Activated naive CD4-positive, alpha-beta T cell treated with anti-CD3 and anti-CD28 coated beads, Interleukin-2, amount 50 U/mL, for 24 hours (primary cell): Measurements from ENCODE around the gene GTF3C1.
A peak's percentile ranks its signal among the peaks of the same experiment; 100 is the strongest.

Experiments
- H3K27ac Mint-ChIP-seq: one replicate; pipeline ENCODE4 v1.8.0; 2021; ENCODE audit warnings: mild to moderate bottlenecking, mixed read lengths
- H3K27me3 Mint-ChIP-seq: one replicate; pipeline ENCODE4 v1.8.0; 2021; ENCODE audit warnings: mixed read lengths
- H3K36me3 Mint-ChIP-seq: one replicate; pipeline ENCODE4 v1.8.0; 2021; ENCODE audit warnings: mixed read lengths
- H3K4me1 Mint-ChIP-seq: one replicate; pipeline ENCODE4 v1.8.0; 2021; ENCODE audit warnings: mixed read lengths
- H3K4me3 Mint-ChIP-seq: one replicate; pipeline ENCODE4 v1.8.0; 2021; ENCODE audit warnings: mild to moderate bottlenecking, mixed read lengths
- H3K9me3 Mint-ChIP-seq: one replicate; pipeline ENCODE4 v1.8.0; 2021; ENCODE audit warnings: mixed read lengths

Gene GTF3C1

DNA sequence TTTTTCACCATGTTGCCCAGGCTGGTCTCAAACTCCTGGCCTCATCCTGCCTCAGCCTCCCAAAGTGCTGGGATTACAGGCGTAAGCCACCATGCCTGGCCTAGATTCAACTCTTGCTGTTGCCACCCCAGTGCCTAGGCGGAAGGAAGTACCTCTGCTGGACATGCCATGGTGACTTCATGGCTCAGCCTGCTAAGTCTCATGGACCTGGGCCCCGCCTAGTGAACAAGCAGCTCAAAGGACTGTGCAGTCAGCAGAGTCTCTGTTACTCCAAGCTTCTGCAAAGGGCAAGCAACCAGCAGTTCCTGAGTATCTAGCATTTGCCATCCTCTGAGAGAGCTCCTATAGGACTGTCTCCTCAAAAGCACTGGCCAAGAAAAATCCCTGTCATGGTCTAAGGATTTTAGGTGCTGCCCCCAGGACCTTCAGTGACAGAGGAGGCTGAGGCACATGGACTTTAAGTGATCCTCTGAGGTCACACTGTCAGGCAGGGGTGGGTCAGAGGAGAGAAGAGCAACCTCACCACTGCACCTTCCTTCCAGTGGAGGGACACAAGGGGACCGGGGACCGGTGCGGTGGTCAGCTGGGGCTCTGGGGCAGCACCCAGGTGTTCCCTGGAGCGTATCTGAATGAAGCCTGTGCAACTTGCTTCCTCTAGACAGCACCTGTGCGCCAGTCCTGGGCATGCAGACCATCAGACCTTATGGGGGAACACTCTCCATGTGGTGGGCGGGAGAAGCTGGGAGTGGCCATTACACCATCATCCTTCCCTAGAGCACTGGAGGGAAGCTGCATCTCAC, 76.4 kb downstream of the GTF3C1 start:
- peaks cover 32% of the 10 kb centered on the region for H3K36me3 Mint-ChIP-seq

DNA sequence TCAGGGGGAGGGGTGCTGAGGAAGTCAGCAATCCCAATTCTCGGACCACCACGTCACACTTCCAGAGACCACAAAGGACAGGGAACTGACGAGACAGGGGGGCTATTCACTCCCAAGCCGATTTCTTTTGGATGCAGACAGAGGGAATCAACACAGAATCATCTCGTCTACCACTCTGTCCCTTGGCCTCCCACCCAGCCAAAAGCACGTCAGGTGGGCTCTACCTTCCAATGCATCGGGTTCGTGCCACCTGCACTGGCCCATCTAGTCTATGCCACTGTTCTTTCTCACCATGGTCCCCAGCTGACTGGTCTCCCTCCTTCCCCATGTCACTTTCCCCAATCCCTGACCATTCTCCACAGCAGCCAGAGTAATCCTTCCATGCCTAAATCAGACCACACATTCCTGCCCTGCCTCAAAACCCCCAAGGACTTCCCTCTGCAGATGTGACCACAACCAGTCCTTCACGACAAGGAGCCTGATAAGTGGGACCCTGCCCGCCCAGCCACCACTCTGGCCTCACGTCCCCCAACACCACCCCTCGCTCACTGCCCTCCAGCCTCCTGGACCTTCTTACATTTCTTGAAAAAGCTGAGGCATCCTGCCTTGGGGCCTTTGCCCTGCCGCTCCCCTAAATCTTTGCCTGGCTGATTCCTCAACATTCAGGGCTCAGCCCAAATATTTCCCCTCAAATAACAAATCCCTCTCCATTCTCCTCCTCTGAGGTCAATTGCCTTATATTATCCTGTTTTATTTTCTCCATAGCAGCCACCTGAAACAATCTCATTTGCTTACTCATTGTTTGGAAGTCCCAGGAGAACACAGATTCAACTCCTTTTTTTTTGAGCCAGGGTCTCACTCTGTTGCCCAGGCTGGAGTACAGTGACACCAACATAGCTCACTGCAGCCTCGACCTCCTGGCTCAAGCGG, 77.4 kb downstream of the GTF3C1 start:
- peaks cover 37% of the 10 kb centered on the region for H3K36me3 Mint-ChIP-seq
- no peaks in the 10 kb centered on the region for H3K27me3 Mint-ChIP-seq
- no peaks in the 10 kb centered on the region for H3K4me1 Mint-ChIP-seq
- H3K4me3 Mint-ChIP-seq, result no peak overlapping the region
- H3K27ac Mint-ChIP-seq, result no peak overlapping the region
- H3K9me3 Mint-ChIP-seq, result no peaks in the 10 kb centered on the region

More for the DNA sequence above, 76.4 kb downstream of the GTF3C1 start:
- Mint-ChIP-seq H3K27me3 (no peaks in the 10 kb centered on the region), H3K27ac (no peak overlapping the region), H3K9me3 (no peaks in the 10 kb centered on the region), H3K4me3 (no peak overlapping the region), H3K4me1 (no peaks in the 10 kb centered on the region)

DNA sequence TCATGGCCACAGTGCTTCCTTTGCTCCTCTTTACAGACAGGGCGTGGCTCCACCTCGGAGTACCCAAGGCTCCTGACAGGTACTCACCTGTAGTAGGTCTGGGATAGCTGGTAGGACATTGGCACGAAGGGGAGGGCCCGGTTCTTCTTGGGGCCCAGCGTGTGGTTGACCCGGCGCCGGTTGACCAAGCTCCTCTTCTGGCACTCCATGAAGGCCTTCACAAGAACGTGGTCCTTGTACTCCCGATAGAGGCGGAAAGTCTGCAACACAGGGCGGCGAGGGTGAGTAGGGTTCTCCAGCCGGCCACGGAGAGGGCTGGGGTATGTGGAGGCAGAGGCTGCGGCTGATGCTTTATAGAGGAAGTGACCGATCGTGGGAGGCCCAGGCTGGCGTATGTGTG, 78.1 kb downstream of the GTF3C1 start:
- Mint-ChIP-seq H3K4me3 (no peak overlapping the region), H3K36me3 (peaks cover 37% of the 10 kb centered on the region), H3K4me1 (no peaks in the 10 kb centered on the region), H3K27ac (no peak overlapping the region), H3K27me3 (no peaks in the 10 kb centered on the region), H3K9me3 (no peaks in the 10 kb centered on the region)

GRCh38 chr16:27470567-27471431, 78.9 kb downstream of the GTF3C1 start:
- H3K36me3 Mint-ChIP-seq, result peaks cover 41% of the 10 kb centered on the region
- H3K4me3 Mint-ChIP-seq, result no peak overlapping the region
- H3K4me1 Mint-ChIP-seq, result no peaks in the 10 kb centered on the region
- no peaks in the 10 kb centered on the region for H3K27me3 Mint-ChIP-seq
- no peaks in the 10 kb centered on the region for H3K9me3 Mint-ChIP-seq
- H3K27ac Mint-ChIP-seq, result no peak overlapping the region

DNA sequence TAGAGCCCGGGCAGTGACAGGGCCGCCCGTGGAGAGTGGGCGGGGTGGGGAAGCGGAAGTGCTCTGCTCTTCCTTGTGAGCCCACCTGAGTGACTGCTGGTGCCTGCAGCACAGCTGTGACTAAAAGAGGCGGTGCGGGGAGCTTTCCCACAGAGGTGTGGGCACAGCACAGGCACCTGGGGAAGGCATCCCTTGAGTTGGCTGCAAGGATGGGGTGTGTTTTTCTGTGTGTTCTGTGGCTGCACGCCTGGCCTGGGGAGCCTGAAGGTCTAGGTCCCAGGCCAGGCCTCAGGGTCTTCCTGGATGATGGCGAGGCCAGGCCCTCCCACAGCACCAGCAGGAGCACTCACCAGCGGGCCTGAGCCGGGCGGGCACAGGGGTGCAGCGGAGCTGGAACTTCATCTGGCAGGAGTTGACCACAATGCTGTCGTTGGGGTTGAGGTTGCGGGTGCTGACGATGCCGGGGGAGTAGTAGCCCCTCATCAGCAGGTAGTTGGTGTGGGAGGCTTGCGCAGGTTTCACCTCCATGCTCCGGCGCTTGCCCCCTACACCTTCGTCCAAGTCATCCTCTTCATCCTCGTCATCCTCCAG, 80.7 kb downstream of the GTF3C1 start:
- peaks cover 37% of the 10 kb centered on the region for H3K36me3 Mint-ChIP-seq
- no peak overlapping the region for H3K4me3 Mint-ChIP-seq
- no peaks in the 10 kb centered on the region for H3K27me3 Mint-ChIP-seq
- peaks cover 6% of the 10 kb centered on the region for H3K4me1 Mint-ChIP-seq
- no peaks in the 10 kb centered on the region for H3K9me3 Mint-ChIP-seq
- H3K27ac Mint-ChIP-seq, result no peak overlapping the region

DNA sequence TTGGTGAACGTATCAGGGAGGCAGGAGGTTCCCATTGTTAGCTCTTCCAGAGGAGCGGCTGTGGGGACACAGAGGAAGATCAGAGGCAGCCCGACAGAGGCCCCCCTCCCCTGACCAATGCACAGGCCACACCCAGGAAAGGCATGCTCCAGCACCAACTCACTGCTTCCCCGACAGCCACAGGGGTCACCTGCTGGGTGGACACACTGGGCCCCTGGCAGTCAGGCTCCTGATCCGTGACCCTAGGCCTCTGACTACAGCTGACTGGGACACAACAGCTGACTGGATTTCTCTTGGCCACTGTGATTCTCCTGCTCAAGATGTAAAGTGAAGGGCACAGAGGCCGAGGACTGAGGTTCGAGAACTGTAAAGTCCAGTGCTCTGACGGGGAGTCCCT, 84.2 kb downstream of the GTF3C1 start:
- H3K9me3 Mint-ChIP-seq, result no peaks in the 10 kb centered on the region
- peak overlapping the region; percentile 17 for H3K27ac Mint-ChIP-seq
- peaks cover 30% of the 10 kb centered on the region for H3K36me3 Mint-ChIP-seq
- peak overlapping the region; percentile 42 for H3K4me3 Mint-ChIP-seq
- H3K4me1 Mint-ChIP-seq, result peaks cover 28% of the 10 kb centered on the region
- no peaks in the 10 kb centered on the region for H3K27me3 Mint-ChIP-seq

GRCh38 chr16:27464626-27465482, 84.9 kb downstream of the GTF3C1 start:
- Mint-ChIP-seq H3K36me3 (peaks cover 25% of the 10 kb centered on the region), H3K4me1 (peaks cover 29% of the 10 kb centered on the region), H3K27me3 (no peaks in the 10 kb centered on the region), H3K9me3 (no peaks in the 10 kb centered on the region), H3K4me3 (peak overlapping the region; percentile 42), H3K27ac (no peak overlapping the region)

GRCh38 chr16:27463741-27464591, 85.7 kb downstream of the GTF3C1 start:
- H3K9me3 Mint-ChIP-seq, result no peaks in the 10 kb centered on the region
- H3K27ac Mint-ChIP-seq, result peak overlapping the region; percentile 84
- peaks cover 33% of the 10 kb centered on the region for H3K4me1 Mint-ChIP-seq

GRCh38 chr16:27462846-27463682, 86.6 kb downstream of the GTF3C1 start:
- H3K27me3 Mint-ChIP-seq, result no peaks in the 10 kb centered on the region
- peak overlapping the region; percentile 67 for H3K4me3 Mint-ChIP-seq
- H3K36me3 Mint-ChIP-seq, result peaks cover 14% of the 10 kb centered on the region
- H3K9me3 Mint-ChIP-seq, result no peaks in the 10 kb centered on the region
- H3K4me1 Mint-ChIP-seq, result peaks cover 33% of the 10 kb centered on the region
- H3K27ac Mint-ChIP-seq, result peak overlapping the region; percentile 84

More at GRCh38 chr16:27463741-27464591, 85.7 kb downstream of the GTF3C1 start:
- Mint-ChIP-seq H3K4me3 (peak overlapping the region; percentile 67), H3K27me3 (no peaks in the 10 kb centered on the region), H3K36me3 (peaks cover 19% of the 10 kb centered on the region)

DNA sequence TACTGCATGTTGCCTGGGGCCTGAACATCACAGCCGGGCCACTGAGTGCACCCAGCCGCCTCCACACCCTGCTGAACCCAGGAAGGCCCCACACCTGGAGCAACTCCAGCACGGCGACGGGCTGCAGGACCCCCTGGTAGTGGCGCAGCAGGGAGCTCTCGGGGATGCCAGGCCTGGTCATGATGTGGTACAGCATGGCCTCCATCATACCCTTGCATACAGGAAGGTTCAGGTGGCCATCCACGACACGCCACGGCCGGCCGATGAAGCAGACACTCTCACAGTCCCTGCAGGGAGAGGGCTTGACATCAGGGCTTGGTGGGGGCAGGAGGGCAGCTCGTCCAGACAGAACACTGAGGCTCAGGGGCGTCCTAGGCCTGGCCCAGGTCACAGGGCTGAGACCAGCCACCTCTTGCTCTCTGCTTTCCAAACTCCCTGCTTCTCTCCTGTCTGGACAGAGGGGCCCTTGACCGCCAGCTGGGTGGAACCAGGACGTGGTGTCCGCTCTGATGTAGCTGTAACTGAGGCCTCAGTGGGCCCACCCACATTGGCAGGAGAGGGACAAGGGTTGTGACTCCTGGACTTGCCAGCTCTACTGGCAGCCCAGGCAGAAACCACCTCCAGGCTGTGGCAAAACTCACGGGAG, 87.4 kb downstream of the GTF3C1 start:
- Mint-ChIP-seq H3K9me3 (no peaks in the 10 kb centered on the region), H3K27ac (no peak overlapping the region), H3K4me3 (no peak overlapping the region), H3K27me3 (no peaks in the 10 kb centered on the region), H3K4me1 (peaks cover 35% of the 10 kb centered on the region), H3K36me3 (peaks cover 9% of the 10 kb centered on the region)

DNA sequence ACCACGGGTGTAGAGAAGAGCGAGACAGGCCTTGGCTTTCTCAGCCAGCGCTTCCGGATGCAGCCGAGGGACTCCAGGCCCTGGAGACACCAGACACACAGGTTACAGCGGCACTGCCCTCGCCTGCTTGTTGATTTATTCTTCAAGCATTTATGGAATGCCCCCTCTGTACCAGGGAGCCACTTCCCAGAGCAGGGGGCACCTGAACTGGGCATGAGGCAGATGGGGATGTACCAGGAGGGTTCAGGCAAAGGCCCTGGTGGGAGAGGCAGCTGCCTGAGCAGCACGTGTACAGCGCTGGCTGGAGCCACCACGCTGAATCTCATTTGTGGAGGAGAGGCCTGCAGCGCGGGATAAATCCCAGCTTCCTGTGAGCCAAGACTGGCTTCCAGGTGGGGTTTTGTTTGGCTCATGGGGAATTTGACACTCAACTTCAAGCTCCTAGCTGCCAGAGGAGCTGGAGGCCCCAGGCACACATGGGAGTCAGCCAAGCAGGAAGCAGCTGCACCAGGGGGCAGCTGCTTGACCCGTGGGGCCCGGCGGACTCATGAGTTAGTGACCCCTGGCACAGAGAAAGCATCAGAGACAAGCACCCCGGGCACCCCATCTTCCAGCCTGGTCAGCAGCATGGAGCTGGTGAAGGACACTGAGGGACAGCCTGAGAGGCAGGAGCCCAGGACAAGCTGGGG, 88.1 kb downstream of the GTF3C1 start:
- H3K27ac Mint-ChIP-seq, result no peak overlapping the region
- H3K4me3 Mint-ChIP-seq, result no peak overlapping the region

More for the DNA sequence above, 88.1 kb downstream of the GTF3C1 start:
- H3K9me3 Mint-ChIP-seq, result no peaks in the 10 kb centered on the region
- H3K4me1 Mint-ChIP-seq, result peaks cover 42% of the 10 kb centered on the region
- no peaks in the 10 kb centered on the region for H3K27me3 Mint-ChIP-seq
- peaks cover 9% of the 10 kb centered on the region for H3K36me3 Mint-ChIP-seq
